Panc1 (cell line): ENCODE data around the gene SNED1. TPM values are rescaled to one million over a fixed set of nuclear protein-coding genes. Genes with fewer than 3 reads are reported as not detected.

ENCODE experiments used
- ATAC-seq: fragments of 200-7000 bp; cut with Tn5 transposase; 2 replicates; pipeline ENCODE4 v1.9.1; 2020; ENCODE audit warnings: mild to moderate bottlenecking, moderate library complexity
- BruUV-seq: library from RNA; stranded (reverse); fragments of 400-500 nt; replicated peaks from 2 replicates; lab custom pipeline; 2021; lab: Mats Ljungman, UMichigan
- CTCF ChIA-PET: fragments of 300-600 bp; sonication (Branson Sonifier 250); formaldehyde crosslinking; loops from one replicate; lab custom pipeline; 2022; ENCODE audit warnings: antibody characterized with exemption; lab: Charles Lee
- POLR2A ChIA-PET: fragments of 300-600 bp; sonication (Branson Sonifier 250); formaldehyde crosslinking; loops from one replicate; lab custom pipeline; 2022; ENCODE audit warnings: antibody characterized with exemption; lab: Charles Lee
- DNase-seq: peaks from one replicate; pipeline ENCODE4 v3.0.0-alpha.2; 2010; ENCODE audit warnings: low read depth, low spot score
- H3K27ac ChIP-seq: 2 replicates; pipeline ENCODE4 v1.5.1; 2011; ENCODE audit warnings: mild to moderate bottlenecking, low read length, inconsistent platforms
- H3K27me3 ChIP-seq: fragments of 200-500 bp; sonication (Bioruptor generic); 2 replicates; pipeline ENCODE4 v1.6.0; 2014; ENCODE audit warnings: low read length, inconsistent platforms; ENCODE audit not compliant: control insufficient read depth, insufficient read depth
- H3K36me3 ChIP-seq: fragments of 200-500 bp; sonication (Bioruptor generic); 2 replicates; pipeline ENCODE4 v1.5.1; 2014; ENCODE audit warnings: inconsistent platforms, mild to moderate bottlenecking, low read length, moderate library complexity; ENCODE audit not compliant: control insufficient read depth, insufficient read depth
- H3K4me1 ChIP-seq: 2 replicates; pipeline ENCODE4 v1.5.1; 2011; ENCODE audit warnings: inconsistent platforms, mild to moderate bottlenecking, low read length, moderate library complexity; ENCODE audit not compliant: control insufficient read depth, insufficient read depth
- H3K4me3 ChIP-seq, 2 experiments: 2 replicates each; pipeline ENCODE4 v1.5.1; 2011 to 2012; ENCODE audit warnings: low read depth in 2 of 2, low read length in 2 of 2, mild to moderate bottlenecking in 2 of 2, inconsistent platforms in 1 of 2, moderate library complexity in 1 of 2
- H3K9me3 ChIP-seq: fragments of 200-500 bp; sonication (Bioruptor generic); 2 replicates; pipeline ENCODE4 v1.5.1; 2014; ENCODE audit warnings: low read depth, mild to moderate bottlenecking, inconsistent platforms, low read length, moderate library complexity; ENCODE audit not compliant: control insufficient read depth, insufficient read depth
- POLR2AphosphoS5 ChIP-seq: IDR thresholded peaks from 2 replicates; pipeline ENCODE4 v1.6.1; 2012; ENCODE audit warnings: mild to moderate bottlenecking, low read depth, low read length, moderate library complexity
- SIN3A ChIP-seq: IDR thresholded peaks from 2 replicates; pipeline ENCODE4 v1.6.1; 2012; ENCODE audit warnings: low read depth, mild to moderate bottlenecking, low read length, moderate library complexity, borderline replicate concordance; ENCODE audit not compliant: insufficient read depth
- TCF7L2 ChIP-seq: IDR thresholded peaks from 2 replicates; pipeline ENCODE4 v1.6.1; 2011; ENCODE audit warnings: mild to moderate bottlenecking, low read depth, low read length, inconsistent platforms
- in situ Hi-C: cut with HindIII; loops from 2 replicates; pipeline ENCODE4 v1.10.0; 2016; ENCODE audit warnings: low sequenced_read_pairs, low pct_unique_long_range_greater_than_20kb
- intact Hi-C: fragments of 100-400 bp; cut with micrococcal nuclease; formaldehyde crosslinking; loops from one replicate; pipeline ENCODE4 v1.10.0; 2022; ENCODE audit not compliant: unreplicated experiment
- total RNA-seq: library from RNA; stranded (reverse); gene quantifications from one replicate; pipeline ENCODE4 v1.2.1, GENCODE V29; 2021; ENCODE audit not compliant: unreplicated experiment
- TF ChIP-seq, protein P1 (sequence below): fragments of 450-650 bp; IDR thresholded peaks from 2 replicates; pipeline ENCODE4 v1.5.1; 2017; ENCODE audit warnings: mild to moderate bottlenecking
- TF ChIP-seq, protein P2 (sequence below), 2 experiments: IDR thresholded peaks; 2 replicates each; pipeline ENCODE4 v1.6.1; 2011 to 2012; ENCODE audit warnings: low read depth in 2 of 2, control low read depth in 1 of 2, low read length in 1 of 2, mild to moderate bottlenecking in 1 of 2, moderate library complexity in 1 of 2; ENCODE audit not compliant: insufficient read depth in 1 of 2

SNED1 gene
- total RNA-seq, 1 experiment from 2014 or later = 11.0 TPM

GRCh38 chr2:241043581-241043980 is 45.2 kb downstream of the SNED1 start:
- ChIA-PET CTCF (no interaction called here), POLR2A (no interaction called here)
- no peak for DNase-seq
- no peaks in the 10 kb centered on the region for H3K36me3 ChIP-seq
- no peak for ATAC-seq
- no TSS peak for BruUV-seq
- TF ChIP-seq POLR2AphosphoS5 = no peak
- no peak for TF ChIP-seq TCF7L2
- TF ChIP-seq, protein P1, sequence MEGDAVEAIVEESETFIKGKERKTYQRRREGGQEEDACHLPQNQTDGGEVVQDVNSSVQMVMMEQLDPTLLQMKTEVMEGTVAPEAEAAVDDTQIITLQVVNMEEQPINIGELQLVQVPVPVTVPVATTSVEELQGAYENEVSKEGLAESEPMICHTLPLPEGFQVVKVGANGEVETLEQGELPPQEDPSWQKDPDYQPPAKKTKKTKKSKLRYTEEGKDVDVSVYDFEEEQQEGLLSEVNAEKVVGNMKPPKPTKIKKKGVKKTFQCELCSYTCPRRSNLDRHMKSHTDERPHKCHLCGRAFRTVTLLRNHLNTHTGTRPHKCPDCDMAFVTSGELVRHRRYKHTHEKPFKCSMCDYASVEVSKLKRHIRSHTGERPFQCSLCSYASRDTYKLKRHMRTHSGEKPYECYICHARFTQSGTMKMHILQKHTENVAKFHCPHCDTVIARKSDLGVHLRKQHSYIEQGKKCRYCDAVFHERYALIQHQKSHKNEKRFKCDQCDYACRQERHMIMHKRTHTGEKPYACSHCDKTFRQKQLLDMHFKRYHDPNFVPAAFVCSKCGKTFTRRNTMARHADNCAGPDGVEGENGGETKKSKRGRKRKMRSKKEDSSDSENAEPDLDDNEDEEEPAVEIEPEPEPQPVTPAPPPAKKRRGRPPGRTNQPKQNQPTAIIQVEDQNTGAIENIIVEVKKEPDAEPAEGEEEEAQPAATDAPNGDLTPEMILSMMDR = no peak
- no peak for TF ChIP-seq SIN3A
- TF ChIP-seq, protein P2, sequence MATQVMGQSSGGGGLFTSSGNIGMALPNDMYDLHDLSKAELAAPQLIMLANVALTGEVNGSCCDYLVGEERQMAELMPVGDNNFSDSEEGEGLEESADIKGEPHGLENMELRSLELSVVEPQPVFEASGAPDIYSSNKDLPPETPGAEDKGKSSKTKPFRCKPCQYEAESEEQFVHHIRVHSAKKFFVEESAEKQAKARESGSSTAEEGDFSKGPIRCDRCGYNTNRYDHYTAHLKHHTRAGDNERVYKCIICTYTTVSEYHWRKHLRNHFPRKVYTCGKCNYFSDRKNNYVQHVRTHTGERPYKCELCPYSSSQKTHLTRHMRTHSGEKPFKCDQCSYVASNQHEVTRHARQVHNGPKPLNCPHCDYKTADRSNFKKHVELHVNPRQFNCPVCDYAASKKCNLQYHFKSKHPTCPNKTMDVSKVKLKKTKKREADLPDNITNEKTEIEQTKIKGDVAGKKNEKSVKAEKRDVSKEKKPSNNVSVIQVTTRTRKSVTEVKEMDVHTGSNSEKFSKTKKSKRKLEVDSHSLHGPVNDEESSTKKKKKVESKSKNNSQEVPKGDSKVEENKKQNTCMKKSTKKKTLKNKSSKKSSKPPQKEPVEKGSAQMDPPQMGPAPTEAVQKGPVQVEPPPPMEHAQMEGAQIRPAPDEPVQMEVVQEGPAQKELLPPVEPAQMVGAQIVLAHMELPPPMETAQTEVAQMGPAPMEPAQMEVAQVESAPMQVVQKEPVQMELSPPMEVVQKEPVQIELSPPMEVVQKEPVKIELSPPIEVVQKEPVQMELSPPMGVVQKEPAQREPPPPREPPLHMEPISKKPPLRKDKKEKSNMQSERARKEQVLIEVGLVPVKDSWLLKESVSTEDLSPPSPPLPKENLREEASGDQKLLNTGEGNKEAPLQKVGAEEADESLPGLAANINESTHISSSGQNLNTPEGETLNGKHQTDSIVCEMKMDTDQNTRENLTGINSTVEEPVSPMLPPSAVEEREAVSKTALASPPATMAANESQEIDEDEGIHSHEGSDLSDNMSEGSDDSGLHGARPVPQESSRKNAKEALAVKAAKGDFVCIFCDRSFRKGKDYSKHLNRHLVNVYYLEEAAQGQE (IDR thresholded peaks at IDR 0.05; ENCODE audit: insufficient read depth in 1 of 2, low read depth in 2 of 2, low read length in 1 of 2) = no peak
- H3K4me1 ChIP-seq = no peaks in the 10 kb centered on the region
- in situ Hi-C loops = no loop called here
- H3K9me3 ChIP-seq = no peaks in the 10 kb centered on the region
- no peaks in the 10 kb centered on the region for H3K27me3 ChIP-seq
- H3K27ac ChIP-seq = no peak overlapping the region
- no peak overlapping the region for H3K4me3 ChIP-seq
- intact Hi-C loops = no loop called here

- no peak for DNase-seq
- ChIA-PET POLR2A (interaction anchor here (0.7 kb wide), 1 partner anchor 93 kb away, joined by 5 read pairs; no protein-coding TSS in a partner anchor), CTCF (no interaction called here)
- in situ Hi-C loops = no loop called here
- Histone ChIP-seq H3K4me3 (no peak overlapping the region), H3K36me3 (no peaks in the 10 kb centered on the region), H3K4me1 (no peaks in the 10 kb centered on the region), H3K27me3 (no peaks in the 10 kb centered on the region), H3K9me3 (no peaks in the 10 kb centered on the region), H3K27ac (no peak overlapping the region)
- BruUV-seq = no TSS peak
- intact Hi-C loops = no loop called here
- ATAC-seq = no peak
- no peak for TF ChIP-seq TCF7L2
- TF ChIP-seq POLR2AphosphoS5 = no peak
- TF ChIP-seq, protein P2 (IDR thresholded peaks at IDR 0.05; ENCODE audit: insufficient read depth in 1 of 2, low read depth in 2 of 2, low read length in 1 of 2) = no peak
- TF ChIP-seq, protein P1 = no peak
- TF ChIP-seq SIN3A = no peak
Measured at GRCh38 chr2:241047253-241048010, 49.0 kb downstream of the SNED1 start.
